Right ventricle myocardium inferior (tissue), 1 donor: ENCODE measurements around the gene NEK6. TPM values are rescaled to one million over a fixed set of nuclear protein-coding genes. Genes with fewer than 3 reads are reported as not detected.

Experiments used
- ATAC-seq: fragments of 200-7000 bp; cut with Tn5 transposase; one replicate; pipeline ENCODE4 v1.9.1; 2020; ENCODE audit warnings: mild to moderate bottlenecking, moderate library complexity
- DNase-seq: peaks from one replicate; pipeline ENCODE4 v3.0.0; 2021; ENCODE audit errors: missing footprints
- intact Hi-C: fragments of 100-400 bp; cut with DNase I; formaldehyde crosslinking; loops from one replicate; pipeline ENCODE4 v1.11.0; 2022
- total RNA-seq: library from RNA; stranded (reverse); fragmentation: NEBNext Ultra II Directional; extraction: Animal tissue kit (Norgen Biotek cat#: 25700); gene quantifications from one replicate; pipeline ENCODE4 v1.2.1, GENCODE V29; 2021
- donor health status: DM: no; HTN: yes; CAD: no; lungs with severe emphysema.

The NEK6 gene
- total RNA-seq, 1 donor from 2014 or later: 10.5 TPM

DNA sequence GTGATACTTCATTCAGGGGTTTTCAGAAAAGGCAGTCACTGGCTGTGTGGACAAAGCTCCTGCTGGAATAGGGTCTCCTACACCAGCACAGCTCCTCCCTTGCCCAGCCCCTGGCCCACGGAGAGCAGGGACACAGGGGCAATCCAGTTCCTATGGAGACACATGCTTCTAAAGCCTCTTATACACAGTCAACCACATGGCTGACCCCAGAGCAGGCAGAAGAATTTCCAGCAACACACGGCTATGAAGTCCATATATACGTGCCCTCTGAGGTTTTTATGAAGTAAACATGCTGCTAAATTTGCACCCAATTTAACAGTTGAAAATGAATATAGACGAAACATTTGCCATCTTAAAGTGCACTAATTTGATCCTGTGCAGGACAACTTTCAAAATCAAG lies 138.1 kb downstream of the NEK6 start:
- no peak for DNase-seq
- no peak for ATAC-seq
- intact Hi-C loops: no loop called here

DNA sequence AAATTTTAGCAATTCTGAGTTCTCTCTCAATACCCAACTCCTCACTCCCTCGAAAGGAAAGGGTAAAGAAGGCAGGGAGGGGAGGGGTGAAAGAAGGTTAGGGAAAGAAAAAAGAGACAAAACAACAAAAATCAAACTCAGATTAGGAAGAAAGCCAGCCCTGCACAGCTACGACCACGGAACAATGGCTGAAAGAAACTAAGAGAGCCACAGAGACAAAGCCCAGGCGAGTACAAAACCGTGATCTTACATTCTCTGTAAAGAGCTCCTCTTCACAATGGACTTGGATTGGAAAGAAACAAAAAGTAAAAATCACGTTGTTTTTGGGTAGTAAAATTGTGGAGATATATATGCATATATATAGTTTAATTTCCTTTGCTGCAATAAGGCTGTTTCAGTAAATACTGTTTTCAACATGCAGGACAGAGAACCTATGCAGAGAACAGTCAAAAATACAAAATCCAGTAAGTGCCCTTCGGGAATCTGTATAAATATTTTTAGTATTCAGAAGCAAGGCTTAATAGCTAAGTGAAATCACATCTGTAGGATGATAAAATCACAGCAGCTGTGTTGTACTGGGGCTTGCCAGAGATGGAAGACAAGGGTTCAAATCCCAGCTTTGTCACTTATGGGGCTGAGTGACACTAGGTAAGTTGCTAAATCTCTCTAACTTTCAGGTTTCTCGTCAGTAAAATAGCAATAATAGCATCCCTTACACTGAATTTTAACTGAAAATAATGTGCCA lies 140.6 kb downstream of the NEK6 start:
- no peak for ATAC-seq
- DNase-seq: no peak
- intact Hi-C loops: no loop called here

GRCh38 chr9:124399323-124399967 lies 141.7 kb downstream of the NEK6 start:
- intact Hi-C loops: no loop called here

GRCh38 chr9:124399968-124400940 lies 142.5 kb downstream of the NEK6 start:
- intact Hi-C loops: no loop called here

More at GRCh38 chr9:124399323-124399967, 141.7 kb downstream of the NEK6 start:
- DNase-seq: no peak
- peak; percentile 92 for ATAC-seq

More at GRCh38 chr9:124399968-124400940, 142.5 kb downstream of the NEK6 start:
- no peak for ATAC-seq
- no peak for DNase-seq

Other genes starting within 250 kb of the NEK6 start
- not detected for gene LHX2, start 246.2 kb upstream of the NEK6 start, total RNA-seq
- gene PSMB7, start 157.5 kb downstream of the NEK6 start, total RNA-seq: 185 TPM
- not detected for gene ADGRD2, start 192.5 kb downstream of the NEK6 start, total RNA-seq
- gene NR5A1, start 249.4 kb downstream of the NEK6 start, total RNA-seq: not detected